Thoracic aorta (tissue), 2 donors: Measurements from ENCODE around the gene NLRC5. TPM values are rescaled to one million over a fixed set of nuclear protein-coding genes. Genes with fewer than 3 reads are reported as not detected.
A peak's percentile ranks its signal among the peaks of the same experiment; 100 is the strongest.

Experiments used
- ATAC-seq: fragments of 150-250 bp; one replicate; pipeline ENCODE4 v1.8.0; 2017; ENCODE audit warnings: low read depth; ENCODE audit not compliant: insufficient number of reproducible peaks, low FRiP score
- DNase-seq: peaks from one replicate; pipeline ENCODE4 v3.0.0-alpha.2; 2020; ENCODE audit warnings: low spot score
- H3K27ac ChIP-seq, 2 donors: fragments of 200-600 bp; sonication (generic); 1 replicate in 1 of 2; 2 replicates in 1 of 2; pipeline ENCODE4 v1.5.1; 2016; ENCODE audit warnings: mild to moderate bottlenecking in 2 of 2, moderate library complexity in 2 of 2
- H3K27me3 ChIP-seq: fragments of 200-600 bp; sonication (generic); replicated peaks from 2 replicates; pipeline ENCODE4 v1.6.0; 2016; ENCODE audit warnings: mild to moderate bottlenecking; ENCODE audit not compliant: insufficient read depth
- H3K36me3 ChIP-seq: fragments of 200-600 bp; sonication (generic); one replicate; pipeline ENCODE4 v1.5.1; 2016
- H3K4me1 ChIP-seq, 2 donors: fragments of 200-600 bp; sonication (generic); 1 replicate in 1 of 2; 2 replicates in 1 of 2; pipeline versions ENCODE4 v1.5.1 to v1.6.0; 2016; ENCODE audit warnings: low read depth in 2 of 2, mild to moderate bottlenecking in 1 of 2; ENCODE audit not compliant: control insufficient read depth in 1 of 2
- H3K4me3 ChIP-seq: fragments of 200-600 bp; sonication (generic); 2 replicates; pipeline ENCODE4 v1.5.1; 2016; ENCODE audit warnings: mild to moderate bottlenecking
- H3K9me3 ChIP-seq: fragments of 200-600 bp; sonication (generic); 2 replicates; pipeline ENCODE4 v1.5.1; 2016
- total RNA-seq, 2 donors: library from RNA; depleted of rRNA; stranded (reverse); fragments of >200 nt; gene quantifications; one replicate each; pipeline versions ENCODE4 v1.1.0 to v1.2.3, GENCODE V29; 2016
- TF ChIP-seq, protein P1 (sequence below): fragments of 200-600 bp; sonication (generic); IDR thresholded peaks from one replicate; pipeline ENCODE4 v1.5.1; 2019; ENCODE audit warnings: antibody characterized with exemption

The NLRC5 gene, protein sequence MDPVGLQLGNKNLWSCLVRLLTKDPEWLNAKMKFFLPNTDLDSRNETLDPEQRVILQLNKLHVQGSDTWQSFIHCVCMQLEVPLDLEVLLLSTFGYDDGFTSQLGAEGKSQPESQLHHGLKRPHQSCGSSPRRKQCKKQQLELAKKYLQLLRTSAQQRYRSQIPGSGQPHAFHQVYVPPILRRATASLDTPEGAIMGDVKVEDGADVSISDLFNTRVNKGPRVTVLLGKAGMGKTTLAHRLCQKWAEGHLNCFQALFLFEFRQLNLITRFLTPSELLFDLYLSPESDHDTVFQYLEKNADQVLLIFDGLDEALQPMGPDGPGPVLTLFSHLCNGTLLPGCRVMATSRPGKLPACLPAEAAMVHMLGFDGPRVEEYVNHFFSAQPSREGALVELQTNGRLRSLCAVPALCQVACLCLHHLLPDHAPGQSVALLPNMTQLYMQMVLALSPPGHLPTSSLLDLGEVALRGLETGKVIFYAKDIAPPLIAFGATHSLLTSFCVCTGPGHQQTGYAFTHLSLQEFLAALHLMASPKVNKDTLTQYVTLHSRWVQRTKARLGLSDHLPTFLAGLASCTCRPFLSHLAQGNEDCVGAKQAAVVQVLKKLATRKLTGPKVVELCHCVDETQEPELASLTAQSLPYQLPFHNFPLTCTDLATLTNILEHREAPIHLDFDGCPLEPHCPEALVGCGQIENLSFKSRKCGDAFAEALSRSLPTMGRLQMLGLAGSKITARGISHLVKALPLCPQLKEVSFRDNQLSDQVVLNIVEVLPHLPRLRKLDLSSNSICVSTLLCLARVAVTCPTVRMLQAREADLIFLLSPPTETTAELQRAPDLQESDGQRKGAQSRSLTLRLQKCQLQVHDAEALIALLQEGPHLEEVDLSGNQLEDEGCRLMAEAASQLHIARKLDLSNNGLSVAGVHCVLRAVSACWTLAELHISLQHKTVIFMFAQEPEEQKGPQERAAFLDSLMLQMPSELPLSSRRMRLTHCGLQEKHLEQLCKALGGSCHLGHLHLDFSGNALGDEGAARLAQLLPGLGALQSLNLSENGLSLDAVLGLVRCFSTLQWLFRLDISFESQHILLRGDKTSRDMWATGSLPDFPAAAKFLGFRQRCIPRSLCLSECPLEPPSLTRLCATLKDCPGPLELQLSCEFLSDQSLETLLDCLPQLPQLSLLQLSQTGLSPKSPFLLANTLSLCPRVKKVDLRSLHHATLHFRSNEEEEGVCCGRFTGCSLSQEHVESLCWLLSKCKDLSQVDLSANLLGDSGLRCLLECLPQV (N-terminal part only)
- 10 to 100 TPM; 51.0 to 54.4 TPM for total RNA-seq

GRCh38 chr16:56988948-56989945 lies at the start of gene NLRC5:
Gene NLRC5, plus strand, starts transcription at chr16:56989557. Its CDS starts 31,156 bp downstream, at chr16:57020713.
- DNase-seq (peak; percentile 41), ATAC-seq (peak; percentile 27)
- TF ChIP-seq, protein P1, sequence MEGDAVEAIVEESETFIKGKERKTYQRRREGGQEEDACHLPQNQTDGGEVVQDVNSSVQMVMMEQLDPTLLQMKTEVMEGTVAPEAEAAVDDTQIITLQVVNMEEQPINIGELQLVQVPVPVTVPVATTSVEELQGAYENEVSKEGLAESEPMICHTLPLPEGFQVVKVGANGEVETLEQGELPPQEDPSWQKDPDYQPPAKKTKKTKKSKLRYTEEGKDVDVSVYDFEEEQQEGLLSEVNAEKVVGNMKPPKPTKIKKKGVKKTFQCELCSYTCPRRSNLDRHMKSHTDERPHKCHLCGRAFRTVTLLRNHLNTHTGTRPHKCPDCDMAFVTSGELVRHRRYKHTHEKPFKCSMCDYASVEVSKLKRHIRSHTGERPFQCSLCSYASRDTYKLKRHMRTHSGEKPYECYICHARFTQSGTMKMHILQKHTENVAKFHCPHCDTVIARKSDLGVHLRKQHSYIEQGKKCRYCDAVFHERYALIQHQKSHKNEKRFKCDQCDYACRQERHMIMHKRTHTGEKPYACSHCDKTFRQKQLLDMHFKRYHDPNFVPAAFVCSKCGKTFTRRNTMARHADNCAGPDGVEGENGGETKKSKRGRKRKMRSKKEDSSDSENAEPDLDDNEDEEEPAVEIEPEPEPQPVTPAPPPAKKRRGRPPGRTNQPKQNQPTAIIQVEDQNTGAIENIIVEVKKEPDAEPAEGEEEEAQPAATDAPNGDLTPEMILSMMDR: no peak
- peak within 1 kb of the TSS; percentile 90 for H3K4me3 ChIP-seq
- H3K27me3 ChIP-seq: no peaks in the 10 kb centered on the region
- H3K36me3 ChIP-seq: no peaks in the 10 kb centered on the region
- peaks cover 24 to 32% of the 10 kb centered on the region in 2 donors for H3K4me1 ChIP-seq
- peak within 1 kb of the TSS; percentile 77 to 87 for H3K27ac ChIP-seq
- H3K9me3 ChIP-seq: no peaks in the 10 kb centered on the region

DNA sequence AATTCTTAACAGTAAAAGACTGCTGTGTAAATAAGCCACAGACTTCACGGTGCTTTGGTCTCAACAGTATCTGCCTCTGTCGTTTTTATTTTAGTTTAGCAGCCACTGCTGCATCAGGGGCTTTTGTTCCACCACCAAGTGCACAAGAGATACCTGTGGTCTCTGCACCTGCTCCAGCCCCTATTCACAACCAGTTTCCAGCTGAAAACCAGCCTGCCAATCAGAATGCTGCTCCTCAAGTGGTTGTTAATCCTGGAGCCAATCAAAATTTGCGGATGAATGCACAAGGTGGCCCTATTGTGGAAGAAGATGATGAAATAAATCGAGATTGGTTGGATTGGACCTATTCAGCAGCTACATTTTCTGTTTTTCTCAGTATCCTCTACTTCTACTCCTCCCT lies 49.6 kb upstream of the NLRC5 start:
- H3K36me3 ChIP-seq: peaks cover 64% of the 10 kb centered on the region
- DNase-seq: no peak
- H3K4me1 ChIP-seq: peaks cover 8 to 25% of the 10 kb centered on the region in 2 donors
- TF ChIP-seq, protein P1: no peak
- no peak overlapping the region for H3K27ac ChIP-seq
- ATAC-seq: no peak
- H3K9me3 ChIP-seq: no peaks in the 10 kb centered on the region
- no peak overlapping the region for H3K4me3 ChIP-seq
- H3K27me3 ChIP-seq: no peaks in the 10 kb centered on the region

GRCh38 chr16:56941092-56941491 lies 48.3 kb upstream of the NLRC5 start:
- DNase-seq (no peak), ATAC-seq (no peak)
- Histone ChIP-seq H3K4me1 (peaks cover 0 to 20% of the 10 kb centered on the region in 2 donors), H3K36me3 (peaks cover 70% of the 10 kb centered on the region), H3K9me3 (no peaks in the 10 kb centered on the region), H3K4me3 (no peak overlapping the region), H3K27me3 (no peaks in the 10 kb centered on the region), H3K27ac (no peak overlapping the region)
- TF ChIP-seq, protein P1: no peak

DNA sequence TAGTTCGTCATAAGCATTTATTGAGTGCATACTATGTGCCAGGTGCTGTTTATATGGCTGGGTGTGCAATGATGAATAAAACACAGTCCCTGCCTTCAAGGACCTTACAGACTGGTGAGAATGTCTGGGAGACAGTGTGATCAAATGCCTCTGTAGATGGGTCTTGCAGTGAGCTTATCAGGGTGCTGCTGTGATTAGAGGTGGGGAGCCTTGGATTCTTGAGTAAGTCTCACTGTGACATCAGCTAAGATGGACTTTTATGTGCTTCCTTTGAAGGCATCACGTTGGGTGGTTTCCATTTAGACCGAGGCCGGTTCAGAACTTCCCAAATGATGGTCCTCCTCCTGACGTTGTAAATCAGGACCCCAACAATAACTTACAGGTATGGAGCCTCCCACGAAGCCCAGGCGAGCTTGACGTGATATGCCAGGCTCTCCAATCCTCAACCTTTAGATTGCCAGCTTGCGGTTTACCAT lies 47.5 kb upstream of the NLRC5 start:
- Histone ChIP-seq H3K4me3 (no peak overlapping the region), H3K27ac (no peak overlapping the region), H3K9me3 (no peaks in the 10 kb centered on the region), H3K4me1 (peaks cover 0 to 17% of the 10 kb centered on the region in 2 donors), H3K36me3 (peaks cover 65% of the 10 kb centered on the region), H3K27me3 (no peaks in the 10 kb centered on the region)
- DNase-seq (no peak), ATAC-seq (no peak)
- TF ChIP-seq, protein P1: no peak
